ENCODE measurements around the gene ZNF175. TPM values are rescaled to one million over a fixed set of nuclear protein-coding genes. Genes with fewer than 3 reads are reported as not detected.

The ZNF175 gene
- total RNA-seq, 1 experiment from 2014 or later = 10.4 TPM

DNA sequence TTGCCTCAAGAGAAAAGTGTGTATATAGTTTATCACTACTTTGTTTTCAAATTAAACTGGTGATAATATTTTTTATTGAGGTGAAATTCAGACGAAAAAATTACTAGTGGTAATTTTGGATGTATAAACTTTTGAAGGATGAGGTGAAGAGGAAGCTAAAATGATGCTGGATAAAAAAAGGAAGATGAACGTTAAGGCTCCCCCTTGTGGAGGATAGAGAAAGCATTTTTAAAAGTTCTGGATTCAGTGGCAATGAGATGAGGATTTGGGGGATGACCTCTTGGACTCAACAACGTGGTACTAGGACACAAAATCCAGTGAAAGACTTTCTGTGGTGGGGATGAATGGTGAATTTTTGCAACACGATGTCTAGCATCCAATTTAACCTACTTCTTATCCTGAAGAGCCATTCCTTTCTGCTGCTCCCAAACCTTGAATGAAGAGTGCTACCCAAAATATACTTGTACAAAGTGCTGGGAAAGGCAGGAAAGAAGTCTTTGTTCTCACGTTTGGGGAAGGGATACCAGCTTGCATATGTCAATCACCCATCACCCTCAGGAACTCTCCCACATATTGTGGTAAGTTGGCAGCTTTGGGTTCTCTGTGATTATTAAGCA is 66.4 kb downstream of the ZNF175 start:
- no peak overlapping the region for H3K4me3 ChIP-seq (ENCODE audit: low read depth, low read length, poor library complexity, severe bottlenecking)
- POLR2A ChIA-PET (ENCODE audit: low non-redundant PET) = no interaction called here
- CTCF ChIA-PET = interaction anchor here (1.3 kb wide), 1 partner anchor 19 kb away, joined by 3 read pairs; no protein-coding TSS in a partner anchor
- no peaks in the 10 kb centered on the region for H3K9me3 ChIP-seq (ENCODE audit: low read depth, low read length, poor library complexity, severe bottlenecking)
- TF ChIP-seq CTCF (conservative IDR thresholded peaks at IDR 0.05; ENCODE audit: low read depth, low read length) (peak; percentile 48), EZH2 (IDR thresholded peaks at IDR 0.05; ENCODE audit: borderline replicate concordance, low read depth, low read length, poor library complexity, severe bottlenecking) (no peak)
- no peak for DNase-seq (ENCODE audit: low spot score)
- H3K36me3 ChIP-seq (ENCODE audit: insufficient read depth, low read length, poor library complexity, severe bottlenecking) = no peaks in the 10 kb centered on the region
- intact Hi-C loops (cut with micrococcal nuclease; ENCODE audit: unreplicated experiment) = no loop called here
- no TSS peak for BruUV-seq (replicated peaks)
- H3K27ac ChIP-seq (ENCODE audit: low read depth, low read length, poor library complexity, severe bottlenecking) = no peak overlapping the region
- peaks cover 14% of the 10 kb centered on the region for H3K27me3 ChIP-seq (replicated peaks; ENCODE audit: insufficient read depth, low read depth, low read length, poor library complexity)
- no peaks in the 10 kb centered on the region for H3K4me1 ChIP-seq (ENCODE audit: insufficient read depth, low read length, poor library complexity, severe bottlenecking)

DNA sequence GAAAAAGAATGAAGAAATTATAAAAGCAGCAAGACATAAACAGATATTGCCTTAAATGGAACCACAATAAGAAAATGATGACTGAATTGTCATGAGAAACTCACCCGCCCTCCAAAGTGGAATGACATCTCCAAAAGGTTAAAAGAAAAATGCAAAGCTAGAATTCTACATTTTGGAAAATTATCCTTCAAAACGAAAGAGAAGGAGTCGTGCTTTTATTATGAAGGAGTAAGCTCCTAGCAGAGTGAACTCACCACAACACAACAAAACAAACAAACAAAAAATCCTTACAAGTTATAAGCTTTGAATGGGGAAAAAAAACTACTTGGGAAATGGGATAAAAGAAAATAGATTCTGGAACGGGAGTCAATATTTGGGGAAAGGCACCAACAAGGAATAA is 68.8 kb downstream of the ZNF175 start:
- Histone ChIP-seq H3K27ac (ENCODE audit: low read depth, low read length, poor library complexity, severe bottlenecking) (no peak overlapping the region), H3K36me3 (ENCODE audit: insufficient read depth, low read length, poor library complexity, severe bottlenecking) (no peaks in the 10 kb centered on the region), H3K4me1 (ENCODE audit: insufficient read depth, low read length, poor library complexity, severe bottlenecking) (no peaks in the 10 kb centered on the region), H3K4me3 (ENCODE audit: low read depth, low read length, poor library complexity, severe bottlenecking) (no peak overlapping the region), H3K27me3 (replicated peaks; ENCODE audit: insufficient read depth, low read depth, low read length, poor library complexity) (peaks cover 14% of the 10 kb centered on the region), H3K9me3 (ENCODE audit: low read depth, low read length, poor library complexity, severe bottlenecking) (no peaks in the 10 kb centered on the region)
- POLR2A ChIA-PET (ENCODE audit: low non-redundant PET) = no interaction called here
- no peak for DNase-seq (ENCODE audit: low spot score)
- BruUV-seq (replicated peaks) = no TSS peak
- CTCF ChIA-PET = interaction anchor here (0.6 kb wide), 1 partner anchor 17 kb away, joined by 4 read pairs; no protein-coding TSS in a partner anchor
- intact Hi-C loops (cut with micrococcal nuclease; ENCODE audit: unreplicated experiment) = no loop called here
- TF ChIP-seq EZH2 (IDR thresholded peaks at IDR 0.05; ENCODE audit: borderline replicate concordance, low read depth, low read length, poor library complexity, severe bottlenecking) (no peak), CTCF (conservative IDR thresholded peaks at IDR 0.05; ENCODE audit: low read depth, low read length) (no peak)

- intact Hi-C loops (cut with micrococcal nuclease; ENCODE audit: unreplicated experiment) = no loop called here
- no peak overlapping the region for H3K27ac ChIP-seq (ENCODE audit: low read depth, low read length, poor library complexity, severe bottlenecking)
Measured at GRCh38 chr19:51640386-51640785, 69.3 kb downstream of the ZNF175 start.

More at GRCh38 chr19:51640386-51640785, 69.3 kb downstream of the ZNF175 start:
- TF ChIP-seq EZH2 (IDR thresholded peaks at IDR 0.05; ENCODE audit: borderline replicate concordance, low read depth, low read length, poor library complexity, severe bottlenecking) (no peak), CTCF (conservative IDR thresholded peaks at IDR 0.05; ENCODE audit: low read depth, low read length) (no peak)
- Histone ChIP-seq H3K9me3 (ENCODE audit: low read depth, low read length, poor library complexity, severe bottlenecking) (no peaks in the 10 kb centered on the region), H3K4me3 (ENCODE audit: low read depth, low read length, poor library complexity, severe bottlenecking) (no peak overlapping the region), H3K36me3 (ENCODE audit: insufficient read depth, low read length, poor library complexity, severe bottlenecking) (no peaks in the 10 kb centered on the region), H3K4me1 (ENCODE audit: insufficient read depth, low read length, poor library complexity, severe bottlenecking) (no peaks in the 10 kb centered on the region), H3K27me3 (replicated peaks; ENCODE audit: insufficient read depth, low read depth, low read length, poor library complexity) (peaks cover 14% of the 10 kb centered on the region)
- ChIA-PET CTCF (no interaction called here), POLR2A (ENCODE audit: low non-redundant PET) (no interaction called here)
- no peak for DNase-seq (ENCODE audit: low spot score)
- BruUV-seq (replicated peaks) = no TSS peak
